Mesenchymal stem cell (in vitro differentiated cells and primary cell): ENCODE data around the gene CTF1.

Experiments
- DNase-seq: peaks from one replicate; pipeline ENCODE4 v3.0.0-alpha.2; 2013
- H2AFZ ChIP-seq: one replicate; pipeline ENCODE4 v1.6.1; 2013; ENCODE audit warnings: low read depth, mild to moderate bottlenecking, control low read depth, inconsistent platforms, low read length, moderate library complexity
- H2AK5ac ChIP-seq: 2 replicates; pipeline ENCODE4 v1.6.1; 2013; ENCODE audit warnings: low read length, moderate library complexity, mild to moderate bottlenecking, inconsistent platforms; ENCODE audit not compliant: severe bottlenecking
- H2BK120ac ChIP-seq: one replicate; pipeline ENCODE4 v1.6.1; 2013; ENCODE audit warnings: low read depth, mild to moderate bottlenecking, inconsistent platforms, low read length, moderate library complexity
- H2BK12ac ChIP-seq, 2 experiments: one replicate each; pipeline ENCODE4 v1.6.1; 2013; ENCODE audit warnings: inconsistent platforms in 2 of 2, low read length in 2 of 2, mild to moderate bottlenecking in 2 of 2, moderate library complexity in 2 of 2, control low read depth in 1 of 2
- H2BK15ac ChIP-seq: one replicate; pipeline ENCODE4 v1.6.1; 2013; ENCODE audit warnings: mild to moderate bottlenecking, low read depth, inconsistent platforms; ENCODE audit not compliant: poor library complexity, severe bottlenecking
- H2BK5ac ChIP-seq: 2 replicates; pipeline ENCODE4 v1.6.1; 2013; ENCODE audit warnings: low read depth, mild to moderate bottlenecking, low read length, control low read depth, inconsistent platforms; ENCODE audit not compliant: poor library complexity, severe bottlenecking
- H3K14ac ChIP-seq, 2 experiments: one replicate each; pipeline ENCODE4 v1.6.1; 2013; ENCODE audit warnings: inconsistent platforms in 2 of 2, low read length in 2 of 2, control low read depth in 1 of 2, mild to moderate bottlenecking in 1 of 2, moderate library complexity in 1 of 2
- H3K18ac ChIP-seq, 2 experiments: one replicate each; pipeline ENCODE4 v1.6.1; 2013; ENCODE audit warnings: inconsistent platforms in 2 of 2, low read length in 2 of 2, control low read depth in 1 of 2, low read depth in 1 of 2, mild to moderate bottlenecking in 1 of 2
- H3K23ac ChIP-seq, 2 experiments: one replicate each; pipeline ENCODE4 v1.6.1; 2013; ENCODE audit warnings: inconsistent platforms in 2 of 2, low read length in 2 of 2, mild to moderate bottlenecking in 2 of 2, moderate library complexity in 2 of 2, control low read depth in 1 of 2
- H3K27ac ChIP-seq: 2 replicates; pipeline ENCODE4 v1.5.1; 2013; ENCODE audit warnings: mild to moderate bottlenecking, moderate library complexity, low read length, control low read depth, inconsistent platforms; ENCODE audit not compliant: poor library complexity, severe bottlenecking
- H3K27me3 ChIP-seq, 2 experiments: 2 replicates each; pipeline versions ENCODE4 v1.6.1 to v1.7.0; 2013; ENCODE audit warnings: low read length in 2 of 2, mild to moderate bottlenecking in 2 of 2, moderate library complexity in 2 of 2, control low read depth in 1 of 2, inconsistent platforms in 1 of 2; ENCODE audit not compliant: control insufficient read depth in 1 of 2, insufficient read depth in 1 of 2
- H3K36me3 ChIP-seq, 2 experiments: 2 replicates each; pipeline versions ENCODE4 v1.6.1 to v1.7.0; 2013; ENCODE audit warnings: low read length in 2 of 2, control low read depth in 1 of 2, inconsistent platforms in 1 of 2, low read depth in 1 of 2, mild to moderate bottlenecking in 1 of 2; ENCODE audit not compliant: insufficient read depth in 2 of 2, control insufficient read depth in 1 of 2
- H3K4ac ChIP-seq, 2 experiments: one replicate each; pipeline ENCODE4 v1.6.1; 2013; ENCODE audit warnings: inconsistent platforms in 2 of 2, low read length in 2 of 2, mild to moderate bottlenecking in 2 of 2, moderate library complexity in 2 of 2, control low read depth in 1 of 2, low read depth in 1 of 2
- H3K4me1 ChIP-seq: 2 replicates; pipeline ENCODE4 v1.6.1; 2013; ENCODE audit warnings: low read depth, low read length, control low read depth; ENCODE audit not compliant: control insufficient read depth, insufficient read depth
- H3K4me2 ChIP-seq: 2 replicates; pipeline ENCODE4 v1.6.1; 2013; ENCODE audit warnings: low read length, mild to moderate bottlenecking, inconsistent platforms; ENCODE audit not compliant: poor library complexity, severe bottlenecking
- H3K4me3 ChIP-seq, 2 experiments: 2 replicates each; pipeline versions ENCODE4 v1.5.1 to v1.7.0; 2013; ENCODE audit warnings: low read length in 2 of 2, mild to moderate bottlenecking in 2 of 2, control low read depth in 1 of 2, low read depth in 1 of 2; ENCODE audit not compliant: insufficient read depth in 1 of 2
- H3K79me1 ChIP-seq: replicated peaks from 2 replicates; pipeline ENCODE4 v1.6.1; 2013; ENCODE audit warnings: mild to moderate bottlenecking, control low read depth, low read length, inconsistent platforms; ENCODE audit not compliant: poor library complexity, severe bottlenecking
- H3K9ac ChIP-seq: 2 replicates; pipeline ENCODE4 v1.7.0; 2013; ENCODE audit warnings: mild to moderate bottlenecking, low read length, moderate library complexity
- H3K9me3 ChIP-seq: 2 replicates; pipeline ENCODE4 v1.7.0; 2013; ENCODE audit warnings: mild to moderate bottlenecking, low read length; ENCODE audit not compliant: control insufficient read depth
- H4K8ac ChIP-seq: one replicate; pipeline ENCODE4 v1.6.1; 2013; ENCODE audit warnings: inconsistent platforms, mild to moderate bottlenecking, low read length, moderate library complexity
- H4K91ac ChIP-seq: one replicate; pipeline ENCODE4 v1.6.1; 2013; ENCODE audit warnings: mild to moderate bottlenecking, low read length, inconsistent platforms
- WGBS: methylation state at CpG from one replicate; pipeline ENCODE4 v1.1.7; 2013; ENCODE audit warnings: mixed read lengths; 5-methylcytosine and 5-hydroxymethylcytosine counted together

CTF1 gene

GRCh38 chr16:30903002-30903401 is 6.6 kb downstream of the CTF1 start:
- H3K4ac ChIP-seq: peak overlapping the region in 1 of 2 experiments; percentile 1
- H3K9me3 ChIP-seq: no peaks in the 10 kb centered on the region
- H2BK5ac ChIP-seq: no peak overlapping the region
- no peak overlapping the region for H3K23ac ChIP-seq
- H2BK120ac ChIP-seq: peak overlapping the region; percentile 2
- peak overlapping the region; percentile 60 for H4K91ac ChIP-seq
- peak overlapping the region; percentile 84 for H4K8ac ChIP-seq
- H2BK15ac ChIP-seq: no peak overlapping the region
- H2AFZ ChIP-seq: no peak overlapping the region
- H3K4me3 ChIP-seq: peak overlapping the region in 1 of 2 experiments; percentile 78
- H3K9ac ChIP-seq: peak overlapping the region; percentile 88
- H3K14ac ChIP-seq: no peak overlapping the region
- peak overlapping the region in 1 of 2 experiments; percentile 61 for H2BK12ac ChIP-seq
- peaks cover 3% of the 10 kb centered on the region for H3K4me1 ChIP-seq
- no peak overlapping the region for H3K4me2 ChIP-seq
- WGBS: 90% methylated on average over 4 of the region's 4 CpGs
- peaks cover 3 to 7% of the 10 kb centered on the region in 2 experiments for H3K36me3 ChIP-seq
- H3K27ac ChIP-seq: no peak overlapping the region
- DNase-seq: no peak
- peaks cover 5% of the 10 kb centered on the region for H3K79me1 ChIP-seq
- peak overlapping the region; percentile 53 for H2AK5ac ChIP-seq
- no peaks in the 10 kb centered on the region for H3K27me3 ChIP-seq
- no peak overlapping the region for H3K18ac ChIP-seq

GRCh38 chr16:30903596-30903995 is 7.2 kb downstream of the CTF1 start:
- H3K4me2 ChIP-seq: no peak overlapping the region
- peaks cover 3% of the 10 kb centered on the region for H3K4me1 ChIP-seq
- no peak overlapping the region for H2AFZ ChIP-seq
- H3K4ac ChIP-seq: peak overlapping the region; percentile 32 to 40
- H3K79me1 ChIP-seq: peaks cover 5% of the 10 kb centered on the region
- no peaks in the 10 kb centered on the region for H3K9me3 ChIP-seq
- peak overlapping the region; percentile 28 for H4K91ac ChIP-seq
- DNase-seq: no peak
- peak overlapping the region in 1 of 2 experiments; percentile 27 for H3K18ac ChIP-seq
- H2BK120ac ChIP-seq: no peak overlapping the region
- H3K9ac ChIP-seq: no peak overlapping the region
- no peaks in the 10 kb centered on the region for H3K27me3 ChIP-seq
- H3K23ac ChIP-seq: no peak overlapping the region
- H3K36me3 ChIP-seq: peaks cover 3 to 7% of the 10 kb centered on the region in 2 experiments
- H4K8ac ChIP-seq: peak overlapping the region; percentile 92
- no peak overlapping the region for H2BK5ac ChIP-seq
- no peak overlapping the region for H3K27ac ChIP-seq
- peak overlapping the region; percentile 33 for H2BK15ac ChIP-seq
- H2BK12ac ChIP-seq: no peak overlapping the region
- no peak overlapping the region for H3K4me3 ChIP-seq
- H3K14ac ChIP-seq: no peak overlapping the region
- no peak overlapping the region for H2AK5ac ChIP-seq
- 89% methylated on average over 4 of the region's 4 CpGs for WGBS

GRCh38 chr16:30904114-30904780 is 7.8 kb downstream of the CTF1 start:
- peaks cover 5% of the 10 kb centered on the region for H3K79me1 ChIP-seq
- 96% methylated on average over 19 of the region's 19 CpGs for WGBS
- H3K4me3 ChIP-seq: no peak overlapping the region

GRCh38 chr16:30907064-30907463 is 10.7 kb downstream of the CTF1 start:
- H3K27me3 ChIP-seq: no peaks in the 10 kb centered on the region
- H3K9ac ChIP-seq: no peak overlapping the region
- peaks cover 3% of the 10 kb centered on the region for H3K4me1 ChIP-seq
- H3K27ac ChIP-seq: no peak overlapping the region
- H4K8ac ChIP-seq: no peak overlapping the region
- H3K9me3 ChIP-seq: no peaks in the 10 kb centered on the region
- no peak overlapping the region for H3K14ac ChIP-seq
- H3K18ac ChIP-seq: no peak overlapping the region
- H2AFZ ChIP-seq: no peak overlapping the region
- H3K79me1 ChIP-seq: no peaks in the 10 kb centered on the region
- no peak overlapping the region for H3K23ac ChIP-seq
- no peaks in the 10 kb centered on the region for H3K36me3 ChIP-seq
- no peak overlapping the region for H3K4ac ChIP-seq
- no peak overlapping the region for H2AK5ac ChIP-seq
- H2BK120ac ChIP-seq: no peak overlapping the region
- no peak overlapping the region for H2BK5ac ChIP-seq
- no peak overlapping the region for H2BK15ac ChIP-seq
- 97% methylated on average over 3 of the region's 4 CpGs for WGBS
- no peak for DNase-seq
- no peak overlapping the region for H2BK12ac ChIP-seq
- H3K4me2 ChIP-seq: no peak overlapping the region
- H3K4me3 ChIP-seq: no peak overlapping the region
- H4K91ac ChIP-seq: no peak overlapping the region

More at GRCh38 chr16:30904114-30904780, 7.8 kb downstream of the CTF1 start:
- Histone ChIP-seq H3K4ac (peak overlapping the region; percentile 32 to 40), H3K4me1 (peaks cover 3% of the 10 kb centered on the region), H3K18ac (peak overlapping the region in 1 of 2 experiments; percentile 27), H3K9ac (no peak overlapping the region), H2BK5ac (no peak overlapping the region), H4K8ac (peak overlapping the region; percentile 92), H3K27ac (no peak overlapping the region), H2AK5ac (no peak overlapping the region), H3K36me3 (peaks cover 3 to 6% of the 10 kb centered on the region in 2 experiments), H3K4me2 (no peak overlapping the region), H2AFZ (no peak overlapping the region), H2BK12ac (peak overlapping the region; percentile 15 to 28), H3K23ac (no peak overlapping the region), H2BK15ac (no peak overlapping the region), H2BK120ac (no peak overlapping the region), H3K14ac (no peak overlapping the region), H4K91ac (peak overlapping the region; percentile 25), H3K9me3 (no peaks in the 10 kb centered on the region), H3K27me3 (no peaks in the 10 kb centered on the region)
- DNase-seq: no peak
